HG03025 (cell line): ENCODE data around the gene AFF3.

Experiments
- ATAC-seq: cut with Tn5 transposase; IDR thresholded peaks from one replicate; pipeline ENCODE4 v1.9.1; 2021; ENCODE audit warnings: mild to moderate bottlenecking, moderate library complexity; ENCODE audit not compliant: unreplicated experiment, low FRiP score

AFF3 gene

GRCh38 chr2:99900556-99900955, 241.8 kb downstream of the AFF3 start:
- ATAC-seq = no peak

- no peak for ATAC-seq
Measured at GRCh38 chr2:99899882-99900281, 242.5 kb downstream of the AFF3 start.

GRCh38 chr2:99899058-99899855, 243.1 kb downstream of the AFF3 start:
- no peak for ATAC-seq

- no peak for ATAC-seq
Measured at GRCh38 chr2:99898336-99899048, 243.9 kb downstream of the AFF3 start.

DNA sequence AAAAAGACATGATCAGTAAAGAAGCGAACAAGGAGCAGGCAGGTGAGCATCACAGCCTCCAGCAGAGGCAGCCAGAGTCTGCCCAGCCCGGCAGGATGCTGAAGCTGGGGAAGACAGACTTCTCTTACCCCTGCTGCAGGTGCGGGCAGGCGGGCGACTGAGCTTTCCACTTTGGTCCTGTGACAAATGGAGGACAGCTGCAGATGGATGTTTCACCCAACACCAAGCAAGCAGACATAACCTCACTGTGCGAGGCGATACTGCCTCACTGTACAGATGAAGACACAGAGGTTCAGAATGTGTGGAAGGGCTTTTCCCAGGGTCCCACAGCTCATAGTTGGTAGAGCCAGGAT, 251.0 kb downstream of the AFF3 start:
- ATAC-seq = no peak

DNA sequence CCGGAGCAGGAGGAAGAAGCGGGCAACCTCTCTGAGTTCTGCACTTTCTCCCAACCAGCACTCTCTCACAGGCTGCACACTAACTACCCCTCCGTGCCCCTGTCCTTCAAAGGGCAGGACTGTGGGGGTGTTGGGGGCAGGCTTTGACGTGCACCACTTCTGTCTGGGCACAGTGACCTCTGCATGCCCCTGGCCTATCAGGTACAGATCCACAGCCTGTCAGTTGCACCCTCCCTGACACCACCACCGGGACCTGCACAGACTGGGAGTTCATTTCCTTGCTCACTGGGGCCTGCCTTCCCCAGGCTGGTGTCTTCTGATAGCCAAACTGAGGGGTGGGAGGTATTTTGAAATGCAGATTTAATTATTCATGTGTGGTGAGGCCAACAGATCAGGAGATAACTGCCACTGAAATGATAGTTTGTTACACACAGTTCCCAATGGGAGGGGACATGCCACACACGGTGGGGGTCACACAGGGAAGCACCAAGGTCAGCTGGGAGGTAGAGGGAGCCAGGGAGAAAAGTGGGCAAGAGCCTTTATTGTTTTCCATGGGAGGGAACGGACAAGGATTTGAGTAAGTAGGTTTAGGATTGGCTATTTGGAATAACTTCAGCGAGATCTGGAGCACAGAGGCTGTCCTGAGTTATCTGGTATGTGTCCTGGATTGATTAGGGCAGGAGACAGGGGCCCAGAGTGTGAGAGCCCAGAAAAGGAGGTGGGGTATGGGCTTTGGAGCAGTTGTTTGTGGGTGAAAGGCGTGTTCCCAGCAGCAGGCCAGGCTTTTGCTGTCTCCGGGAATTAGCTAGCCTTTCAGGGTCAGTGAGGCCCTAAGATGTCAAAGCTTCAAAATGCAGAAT, 251.6 kb downstream of the AFF3 start:
- ATAC-seq = no peak

DNA sequence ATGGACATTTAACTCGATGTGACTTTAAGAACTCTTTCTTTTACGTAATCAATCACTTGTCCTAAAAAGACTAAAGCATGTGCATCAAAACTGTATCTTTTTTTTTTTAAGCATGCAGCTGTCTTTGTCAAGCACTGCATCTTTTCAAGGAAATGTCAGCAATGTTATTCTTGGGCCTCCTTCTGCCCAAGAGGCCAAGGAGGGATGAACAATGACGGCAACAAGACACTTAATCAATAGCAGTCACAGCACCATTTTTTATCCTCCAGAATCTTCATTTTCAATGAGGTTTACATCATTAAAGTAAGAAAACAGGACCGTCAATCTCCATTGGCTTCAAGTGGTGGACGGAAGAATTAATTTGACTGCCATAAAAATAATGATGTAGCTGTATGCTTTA, 253.8 kb downstream of the AFF3 start:
- no peak for ATAC-seq

- ATAC-seq = no peak
Measured at GRCh38 chr2:99886418-99886817, 256.0 kb downstream of the AFF3 start.

GRCh38 chr2:99883358-99883757, 259.0 kb downstream of the AFF3 start:
- ATAC-seq = no peak

DNA sequence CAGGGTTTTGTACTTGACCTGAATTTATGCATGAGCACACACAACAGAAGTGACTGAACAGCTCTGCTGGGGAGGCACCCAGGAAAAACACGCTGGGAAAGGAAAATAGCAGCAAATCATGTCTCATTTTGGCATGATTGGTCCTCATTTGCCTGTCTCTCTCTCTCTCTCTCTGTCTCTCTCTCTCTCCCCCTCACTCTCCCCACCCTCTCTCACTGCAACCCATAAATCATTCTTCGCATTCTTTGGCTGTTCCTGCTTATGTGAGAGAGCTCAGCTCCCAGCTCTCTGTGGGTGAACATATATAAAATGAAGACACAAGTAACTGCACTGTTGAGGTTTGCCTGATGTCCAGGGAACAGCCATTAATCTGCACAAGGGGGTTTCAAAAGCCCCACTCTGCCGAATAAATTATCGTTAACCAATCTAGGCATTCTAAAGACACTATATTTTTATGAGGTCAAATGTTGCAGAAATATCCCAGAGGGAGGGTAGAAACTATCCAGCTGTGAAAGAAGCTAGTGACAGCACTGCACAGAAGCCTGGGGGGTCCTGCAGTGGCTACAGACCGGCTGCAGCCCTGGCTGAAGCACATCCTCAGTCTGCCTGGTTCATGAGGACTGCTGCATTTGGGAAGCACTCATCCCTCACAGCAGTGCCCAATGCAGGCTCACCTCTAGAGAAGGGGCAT, 260.3 kb downstream of the AFF3 start:
- no peak for ATAC-seq

- ATAC-seq = no peak
Measured at GRCh38 chr2:99880964-99881294, 261.5 kb downstream of the AFF3 start.

- no peak for ATAC-seq
Measured at GRCh38 chr2:99880148-99880963, 262.0 kb downstream of the AFF3 start.

DNA sequence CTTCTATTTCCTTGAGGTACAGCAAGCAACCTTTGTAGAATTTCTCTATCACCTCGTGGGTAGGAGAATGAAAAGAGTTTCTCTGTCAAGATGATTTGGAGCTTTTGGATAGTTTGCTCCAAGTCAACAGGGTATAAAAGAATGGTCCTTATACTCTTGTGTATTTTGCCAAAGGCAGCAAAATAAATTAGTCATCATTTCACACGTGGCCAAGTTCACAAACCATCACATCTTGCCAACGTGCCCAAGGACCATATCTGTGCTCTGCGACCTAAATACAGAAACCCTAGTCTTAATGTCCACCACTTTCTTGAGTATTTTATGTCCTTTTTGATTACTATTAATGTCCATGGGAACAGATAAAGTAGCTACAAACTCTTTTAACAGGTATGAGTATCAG, 262.9 kb downstream of the AFF3 start:
- no peak for ATAC-seq

GRCh38 chr2:99878581-99879350, 263.6 kb downstream of the AFF3 start:
- ATAC-seq = no peak

GRCh38 chr2:99877963-99878362, 264.4 kb downstream of the AFF3 start:
- ATAC-seq = no peak

- ATAC-seq = no peak
Measured at GRCh38 chr2:99876956-99877355, 265.4 kb downstream of the AFF3 start.

DNA sequence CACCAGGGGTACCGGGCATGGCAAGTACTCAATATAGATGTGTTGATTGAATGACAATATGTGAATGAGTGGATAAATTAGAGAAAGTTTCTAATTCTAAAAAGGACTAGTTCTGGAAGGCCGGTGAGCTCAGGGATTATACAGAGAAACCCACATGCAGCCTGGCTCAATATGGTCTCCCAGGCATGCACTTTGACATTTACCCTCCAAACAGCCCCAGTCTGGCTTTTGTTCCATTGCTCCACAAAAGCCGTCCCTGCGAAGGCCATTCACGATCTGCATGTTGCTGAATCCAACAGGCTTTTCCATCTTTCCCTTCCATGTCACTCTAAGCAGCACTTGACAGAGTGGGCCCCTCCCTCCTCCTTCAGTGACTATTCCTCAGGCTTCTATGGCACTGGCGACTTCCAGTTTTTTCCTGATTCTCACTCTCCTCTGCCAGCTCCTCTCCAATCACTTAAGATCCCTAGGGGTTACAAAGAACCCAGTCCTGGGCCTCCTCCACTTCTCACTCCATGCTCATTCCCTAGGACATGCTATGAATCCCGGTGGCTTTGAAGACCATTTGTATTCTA, 266.7 kb downstream of the AFF3 start:
- ATAC-seq = no peak

GRCh38 chr2:99868260-99868659, 274.1 kb downstream of the AFF3 start:
- no peak for ATAC-seq

- ATAC-seq = no peak
Measured at GRCh38 chr2:99867770-99868169, 274.6 kb downstream of the AFF3 start.
